Activated effector memory CD4-positive, alpha-beta T cell treated with anti-CD3 and anti-CD28 coated beads, Interleukin-2, amount 50 U/mL, for 16 hours (primary cell): ENCODE data around the gene PRR12.
A peak's percentile ranks its signal among the peaks of the same experiment; 100 is the strongest.

Experiments
- DNase-seq: peaks from one replicate; pipeline ENCODE4 v3.0.0-alpha.2; 2020

PRR12 gene

GRCh38 chr19:49566302-49566701 is 24.7 kb upstream of the PRR12 start:
- DNase-seq = no peak

- DNase-seq = peak; percentile 86
Measured at GRCh38 chr19:49567861-49568441, 23.0 kb upstream of the PRR12 start.

DNA sequence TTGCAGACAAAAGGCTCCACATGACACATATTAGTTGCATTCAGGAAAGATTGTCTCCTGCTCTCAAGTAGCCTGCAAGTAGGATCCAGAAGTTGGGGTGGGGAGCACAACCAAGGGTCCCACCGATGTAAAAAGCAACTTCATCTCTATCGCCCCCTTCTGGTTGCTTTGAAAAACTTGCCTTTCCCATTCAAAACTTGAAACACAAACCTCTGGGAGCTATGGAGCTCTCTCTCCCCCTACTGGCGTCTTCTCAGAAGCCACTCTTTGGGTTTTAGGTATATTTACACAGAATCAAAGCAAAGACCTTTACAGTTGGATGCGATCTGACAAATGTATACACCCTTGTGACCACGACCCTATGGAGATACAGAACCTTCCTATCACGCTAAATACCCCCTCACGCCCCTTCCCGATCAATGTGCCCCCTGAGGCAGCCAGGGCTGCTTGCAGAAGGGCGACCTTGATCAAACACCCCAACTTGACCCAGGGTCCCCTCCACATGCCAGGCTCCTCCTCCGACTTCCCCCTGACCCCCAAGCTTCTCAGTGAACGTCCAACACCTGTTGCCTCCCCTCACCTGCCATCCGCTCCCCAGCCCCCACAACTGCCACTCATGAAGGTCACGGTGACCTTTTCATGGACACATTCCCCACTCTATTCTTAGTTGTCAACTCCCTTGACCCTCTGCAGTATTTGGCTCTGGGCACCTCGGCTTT is 20.7 kb upstream of the PRR12 start:
- DNase-seq = peak; percentile 83

DNA sequence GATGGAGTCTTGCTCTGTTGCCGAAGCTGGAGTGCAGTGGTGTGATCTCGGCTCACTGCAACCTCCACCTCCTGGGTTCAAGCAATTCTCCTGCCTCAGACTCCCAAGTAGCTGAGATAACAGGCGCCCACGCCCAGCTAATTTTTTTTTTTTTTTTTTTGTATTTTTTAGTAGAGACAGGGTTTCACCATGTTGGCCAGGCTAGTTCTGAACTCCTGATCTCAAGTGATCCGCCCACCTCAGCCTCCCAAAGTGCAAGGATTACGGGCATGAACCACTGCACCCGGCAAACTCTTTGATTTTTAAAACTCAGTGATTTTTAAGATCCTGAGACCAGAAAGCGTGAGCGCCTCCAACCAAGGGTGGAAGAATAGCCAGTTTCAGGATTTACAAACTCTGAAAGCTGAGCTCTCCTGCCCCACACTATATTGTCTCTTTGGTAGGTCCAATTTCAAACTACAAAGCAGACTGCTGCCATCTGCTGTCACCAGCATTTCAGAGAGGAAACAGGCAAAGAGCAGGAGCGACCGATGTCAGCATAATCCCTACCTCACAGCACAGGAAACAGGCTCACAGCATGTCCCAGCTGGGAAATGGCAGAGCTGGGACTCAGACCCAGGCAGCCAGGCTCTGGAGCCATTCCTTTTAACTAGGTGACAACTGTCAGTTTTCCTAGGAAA is 19.8 kb upstream of the PRR12 start:
- DNase-seq = no peak

GRCh38 chr19:49573009-49573408 is 18.0 kb upstream of the PRR12 start:
- no peak for DNase-seq

GRCh38 chr19:49573425-49573824 is 17.6 kb upstream of the PRR12 start:
- DNase-seq = no peak

DNA sequence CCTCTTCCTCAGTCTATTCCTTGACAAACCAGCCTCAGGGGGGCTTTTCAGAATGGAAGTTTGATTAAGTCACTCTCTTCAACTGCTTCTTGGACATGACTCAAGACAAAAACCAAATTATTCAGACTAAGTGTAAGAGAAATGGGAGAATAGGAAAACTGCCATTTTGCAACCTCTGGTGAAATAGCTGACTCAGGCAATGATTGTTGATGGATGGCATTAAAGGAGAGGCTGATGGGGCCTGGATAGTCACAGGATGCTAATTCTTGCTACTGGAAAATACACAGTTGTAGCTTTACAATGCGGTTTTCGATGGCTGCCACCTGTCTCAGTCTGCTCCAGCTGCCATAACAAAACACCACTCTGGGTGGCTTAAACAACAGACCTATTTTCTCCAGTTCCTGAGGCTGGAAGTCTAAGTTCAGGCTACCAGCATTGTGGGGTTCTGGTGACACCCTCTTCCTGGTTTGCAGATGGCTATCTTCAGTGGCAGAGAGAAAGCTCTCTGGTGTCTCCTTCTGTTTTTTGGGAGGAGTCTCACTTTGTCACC is 16.7 kb upstream of the PRR12 start:
- no peak for DNase-seq

DNA sequence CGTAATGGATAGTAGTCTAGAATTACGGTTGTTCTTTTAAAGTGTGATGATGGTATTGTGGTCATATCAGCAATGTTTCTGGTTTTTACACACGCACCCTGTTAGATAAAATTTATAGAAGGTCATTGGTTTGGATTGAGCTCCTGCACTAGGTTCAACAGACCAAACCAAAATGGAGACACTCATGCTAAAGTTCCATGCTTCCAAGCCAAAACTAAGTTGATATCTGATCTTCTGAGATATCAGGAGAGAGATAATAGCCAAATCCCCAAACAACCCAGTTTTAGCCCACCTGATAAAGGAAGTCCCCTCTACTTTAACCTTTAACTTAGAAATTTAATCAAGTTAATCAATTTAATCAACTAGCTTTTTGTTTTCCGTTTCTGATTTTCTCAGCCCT is 11.8 kb upstream of the PRR12 start:
- DNase-seq = no peak

- no peak for DNase-seq
Measured at GRCh38 chr19:49579947-49580263, 11.1 kb upstream of the PRR12 start.

DNA sequence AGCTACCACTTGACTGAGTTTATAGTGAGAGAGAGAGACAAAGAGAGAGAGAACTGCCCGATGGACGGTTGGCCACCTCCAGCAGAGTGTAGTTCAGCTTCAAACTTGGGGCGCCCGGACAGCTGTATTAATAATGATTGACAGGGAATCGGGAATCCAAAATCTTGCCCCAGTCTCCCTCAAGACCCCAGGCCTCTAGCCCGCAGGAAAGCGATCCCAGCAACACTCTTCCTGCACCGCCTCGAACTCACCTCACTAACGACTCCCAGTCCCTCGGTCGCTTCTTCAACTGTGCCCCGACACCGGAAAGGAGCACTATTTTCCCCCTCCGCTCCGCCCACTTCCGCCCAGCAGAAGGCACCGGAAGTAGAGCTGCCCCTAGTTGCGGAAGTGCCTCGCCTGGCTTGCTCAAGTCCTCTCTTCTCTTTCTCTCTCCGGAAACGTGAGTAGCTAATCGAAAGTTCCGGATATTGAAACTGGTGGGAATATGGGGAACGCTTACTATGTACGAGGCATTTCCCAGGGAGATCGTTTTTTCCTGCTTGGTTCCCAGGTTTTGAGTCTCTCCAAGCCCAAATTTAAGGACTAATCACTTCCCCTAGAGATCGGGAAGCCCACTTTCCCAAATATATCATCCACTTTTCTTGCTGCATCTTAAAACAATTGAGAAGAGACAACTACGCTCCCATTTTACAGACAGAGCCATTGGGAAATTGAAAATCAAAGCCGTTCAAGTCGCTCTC is 10.5 kb upstream of the PRR12 start, which contains the start of gene NOSIP:
Gene NOSIP, minus strand, starts transcription at position 293 of the 743 bp plus-strand sequence. CDS start 19,865 bp downstream, outside the sequence.
- DNase-seq = peak; percentile 98

DNA sequence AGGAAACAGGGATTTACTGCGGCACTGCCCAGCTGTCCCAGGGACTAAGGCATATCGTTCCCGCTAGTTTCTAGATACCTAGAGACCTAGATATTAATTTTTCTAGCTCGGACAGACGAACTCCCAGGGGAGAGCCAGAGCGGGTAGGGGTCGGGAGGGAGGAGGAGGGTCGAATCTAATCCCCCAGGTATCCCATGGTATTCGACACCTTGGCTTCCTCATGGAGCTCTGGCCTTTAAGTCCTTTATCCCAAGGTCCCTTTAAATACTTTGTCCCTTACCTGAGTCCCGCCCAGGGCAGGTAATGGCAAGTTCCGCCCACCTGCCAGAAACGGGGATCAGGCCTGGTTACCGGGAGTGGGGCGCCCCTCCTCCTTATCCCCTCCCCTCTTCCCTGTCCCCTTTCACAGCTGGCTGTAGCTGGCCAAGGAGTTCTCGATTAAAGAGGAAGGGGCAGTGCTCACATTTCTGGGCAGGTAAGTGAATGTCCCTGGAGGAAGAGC is 9.9 kb upstream of the PRR12 start, which contains the start of gene PRRG2:
Gene PRRG2, plus strand, starts transcription at position 310 of the 502 bp plus-strand sequence. CDS start 1,904 bp downstream, outside the sequence.
- no peak for DNase-seq

- no peak for DNase-seq
Measured at GRCh38 chr19:49583239-49583638, 7.7 kb upstream of the PRR12 start.

GRCh38 chr19:49585023-49585422 is 6.0 kb upstream of the PRR12 start:
- DNase-seq = no peak

DNA sequence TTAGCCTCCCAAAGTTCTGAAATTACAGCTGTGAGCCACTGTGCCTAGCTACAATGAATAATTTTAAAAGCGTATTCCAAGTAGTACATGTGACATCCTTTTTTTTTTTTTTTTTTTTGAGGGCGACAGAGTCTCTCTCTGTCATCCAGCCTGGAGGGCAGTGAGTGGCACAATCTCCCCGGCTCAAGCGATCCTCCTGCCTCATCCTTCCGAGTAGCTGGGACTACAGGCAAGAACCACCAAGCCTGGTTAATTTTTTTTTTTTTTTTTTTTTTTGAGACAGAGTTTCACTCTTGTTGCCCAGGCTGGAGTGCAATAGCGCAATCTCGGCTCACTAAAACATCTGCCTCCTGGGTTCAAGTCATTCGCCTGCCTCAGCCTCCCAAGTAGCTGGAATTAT is 3.8 kb upstream of the PRR12 start:
- DNase-seq = no peak

GRCh38 chr19:49588365-49589122 is 2.4 kb upstream of the PRR12 start:
- peak; percentile 83 for DNase-seq

DNA sequence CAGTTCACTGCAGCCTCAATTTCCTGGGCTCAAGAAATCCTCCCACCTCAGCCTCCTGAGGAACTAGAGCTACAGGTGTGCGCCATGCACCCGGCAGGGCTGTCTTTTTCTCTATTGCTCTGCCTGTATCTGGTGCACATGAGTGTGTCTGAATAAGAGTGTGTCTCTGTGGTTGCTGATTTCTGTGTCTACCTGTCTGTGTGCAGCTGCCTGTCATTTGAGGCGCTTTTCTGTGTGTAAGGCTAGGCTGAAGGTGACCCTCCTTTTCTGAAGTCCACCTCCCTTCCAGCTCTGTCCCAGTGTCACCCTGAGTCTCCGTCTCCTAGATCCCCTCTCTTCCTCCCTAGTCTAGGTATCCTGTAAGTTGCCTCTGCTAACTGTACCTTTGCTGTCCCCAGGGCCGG is 1.5 kb upstream of the PRR12 start:
- no peak for DNase-seq

DNA sequence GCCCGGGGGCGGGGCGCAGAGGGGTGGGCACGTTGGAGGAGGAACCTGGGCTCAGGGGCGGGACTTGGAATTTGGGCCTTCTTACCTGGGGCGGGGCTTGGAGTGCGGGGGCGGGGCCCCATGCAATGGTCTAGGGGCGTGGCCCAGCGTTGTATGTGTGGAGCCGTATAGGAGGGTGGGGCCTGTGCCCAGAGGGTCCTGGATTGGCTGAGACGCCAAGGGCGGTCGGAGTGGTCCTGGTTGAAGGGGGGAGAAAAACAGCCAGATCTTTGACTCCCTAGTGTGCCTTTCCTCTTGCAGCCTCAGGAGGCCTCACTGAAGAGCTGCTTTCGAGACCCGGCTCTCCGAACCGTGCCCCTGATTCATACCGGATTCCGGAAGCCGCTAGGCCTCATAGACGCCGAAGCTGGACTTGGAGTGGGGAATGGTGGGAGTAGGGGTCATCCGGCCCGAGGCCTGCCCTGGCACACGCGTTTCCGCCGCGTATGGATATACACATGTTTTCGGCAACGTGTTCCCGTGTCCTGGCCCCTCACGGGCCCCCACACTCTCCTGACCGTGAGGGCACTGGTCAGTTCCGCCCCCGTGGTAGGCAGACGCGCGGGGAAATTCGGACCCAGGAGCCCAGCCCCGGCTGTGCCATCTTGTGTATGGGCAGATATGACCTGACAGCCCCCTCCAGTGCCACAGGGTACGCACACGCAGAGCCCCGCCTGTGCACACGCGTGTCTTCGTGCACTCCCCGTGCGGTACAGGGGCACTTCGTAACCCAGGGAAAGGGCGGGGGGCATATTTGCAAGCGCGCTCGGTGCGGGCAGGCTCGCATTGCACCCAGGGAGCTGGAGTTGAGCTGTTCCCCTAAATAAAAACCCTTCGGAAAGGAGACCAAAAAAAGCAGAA is 661 bp upstream of the PRR12 start:
- DNase-seq = peak; percentile 95

DNA sequence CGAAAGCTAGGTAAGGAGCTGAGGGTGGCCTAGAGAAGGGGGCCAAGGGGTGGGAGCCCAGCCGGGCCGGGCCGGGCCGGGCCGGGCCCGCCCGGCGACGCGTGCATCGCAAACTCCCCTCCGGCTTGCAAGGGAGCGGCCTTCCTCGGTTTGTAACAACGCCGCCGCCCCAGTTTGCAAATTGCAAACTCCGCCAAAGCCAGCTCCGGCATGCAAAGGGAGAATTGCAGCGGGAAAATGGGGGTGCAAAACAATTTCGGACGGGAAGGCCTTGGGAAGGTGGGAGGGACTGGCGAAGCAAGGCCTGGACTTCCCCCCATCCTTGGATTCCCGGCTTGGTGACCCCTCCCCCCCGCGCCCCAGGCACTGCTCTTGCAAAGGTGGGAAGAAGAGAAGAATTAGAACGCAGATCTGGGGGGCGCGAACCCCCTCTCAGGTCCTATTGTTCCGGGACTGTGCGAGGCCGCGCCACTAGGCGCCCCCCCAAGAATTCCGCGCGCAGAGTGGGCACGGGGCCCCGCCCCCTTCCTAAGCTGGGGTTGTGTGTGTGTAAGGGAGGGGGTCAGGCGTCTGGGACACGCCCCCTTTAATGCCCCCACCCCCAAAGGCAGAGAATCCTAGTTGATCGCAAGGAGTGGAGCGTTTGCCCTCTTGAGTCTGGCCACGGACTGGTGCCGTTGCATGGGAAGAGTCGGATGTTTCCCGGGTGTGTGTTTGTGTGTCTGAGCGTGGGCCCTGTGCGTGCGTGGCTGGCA is 926 bp downstream of the PRR12 start:
- DNase-seq = peak; percentile 81

GRCh38 chr19:49592486-49593232 is 1.7 kb downstream of the PRR12 start:
- no peak for DNase-seq
